ENCODE results near the gene EIF3B.
A peak's percentile ranks its signal among the peaks of the same experiment; 100 is the strongest.
"Not testable (repeated sequence)": the region's sequence is repeated elsewhere in the genome, so short reads cannot be mapped to it uniquely, and the experiment has no call there.

EIF3B gene

DNA sequence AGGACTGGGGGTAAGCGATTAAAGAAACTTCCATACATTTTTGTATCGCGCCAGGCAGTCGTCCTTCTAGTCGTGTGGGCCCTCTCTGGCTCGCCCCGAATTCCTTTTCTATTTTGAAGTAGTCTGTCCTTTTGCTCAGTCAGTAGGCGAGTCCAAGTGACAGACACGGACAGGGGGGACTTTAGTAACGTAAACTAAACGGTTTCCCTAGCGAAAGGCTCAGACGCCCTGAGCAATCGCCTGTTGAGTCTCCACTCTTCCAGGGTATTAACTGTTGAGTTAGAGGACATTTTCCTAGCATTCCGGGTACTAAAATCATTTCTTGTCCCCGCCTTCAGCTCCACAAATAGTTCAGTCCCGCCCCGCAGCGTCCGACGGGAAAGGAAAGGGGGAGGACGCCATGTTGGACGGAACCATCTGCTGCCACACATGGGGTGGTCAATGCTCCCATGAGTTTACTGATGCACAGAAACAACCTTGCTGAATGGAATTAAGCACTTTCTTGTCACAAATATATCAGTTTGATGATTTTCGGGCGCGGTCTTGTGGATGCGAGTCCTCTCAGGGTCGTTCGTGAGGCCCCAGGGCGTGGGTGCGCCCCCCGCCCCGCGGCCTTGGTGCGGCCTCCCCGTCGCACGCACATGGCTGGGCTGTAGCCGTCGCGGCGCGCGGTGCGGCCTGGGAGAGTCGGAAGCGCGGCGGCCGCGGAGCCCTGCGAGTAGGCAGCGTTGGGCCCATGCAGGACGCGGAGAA is at the start of gene EIF3B:
TSS of gene EIF3B (plus strand) at position 642 of the 753 bp plus-strand sequence. CDS start at position 737, 95 bp downstream.
- peak; percentile 87 to 90 for ATAC-seq

DNA sequence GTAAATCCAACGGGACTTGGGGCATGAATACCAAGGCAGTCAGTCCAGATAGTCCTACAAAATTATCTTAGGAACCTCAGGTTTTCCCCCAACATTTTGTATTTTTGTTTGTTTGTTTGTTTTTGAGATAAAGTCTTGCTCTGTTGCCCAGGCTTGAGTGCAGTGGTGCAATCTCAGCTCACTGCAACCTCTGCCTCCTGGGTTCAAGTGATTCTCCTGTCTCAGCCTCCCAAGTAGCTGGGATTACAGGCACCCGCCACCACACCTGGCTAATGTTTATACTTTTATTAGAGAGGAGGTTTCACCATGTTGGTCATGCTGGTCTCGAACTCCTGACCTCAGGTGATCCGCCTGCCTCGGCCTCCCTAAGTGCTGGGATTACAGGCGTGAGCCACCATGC is 49.4 kb upstream of the EIF3B start:
- ATAC-seq, result not testable (repeated sequence)

DNA sequence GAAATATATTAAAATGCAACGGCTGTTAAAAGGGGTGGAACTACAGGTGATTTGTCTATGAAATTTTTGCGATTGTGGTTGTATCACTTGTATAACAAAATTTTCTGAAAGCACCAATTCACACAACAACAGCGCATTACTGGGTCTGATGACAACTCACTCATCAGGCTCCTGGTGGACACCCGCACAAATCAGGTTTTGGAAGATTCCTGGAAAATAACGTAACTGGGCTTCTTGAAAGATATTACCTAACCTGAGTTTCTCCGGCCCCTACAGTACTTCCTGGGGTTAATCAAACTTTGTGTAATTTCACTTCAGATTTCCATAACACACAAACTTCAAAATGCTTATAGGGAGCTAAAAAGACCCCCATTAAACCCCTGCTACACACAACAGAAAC is 47.9 kb upstream of the EIF3B start:
- ATAC-seq, result no peak

DNA sequence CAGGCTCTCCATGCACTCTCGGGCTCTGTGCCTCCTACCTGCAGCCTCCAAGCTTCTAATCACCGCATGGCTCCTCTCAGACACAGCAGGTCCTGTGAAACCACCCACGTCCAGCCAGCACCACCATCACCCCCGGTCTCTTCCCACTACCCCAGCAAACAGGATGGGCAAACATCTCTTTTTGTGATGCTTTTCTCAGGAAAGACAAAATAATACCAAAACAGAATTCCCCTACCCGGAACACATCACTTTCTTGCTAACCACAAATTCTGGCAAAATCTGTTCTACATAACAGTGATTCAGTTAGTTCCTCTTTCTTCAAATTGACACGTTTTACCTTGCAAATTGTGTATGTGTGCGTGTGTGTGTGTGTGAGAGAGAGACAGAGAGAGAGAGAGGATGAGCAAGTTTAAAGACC is 46.9 kb upstream of the EIF3B start:
- ATAC-seq, result peak in 1 of 2 donors; percentile 48

DNA sequence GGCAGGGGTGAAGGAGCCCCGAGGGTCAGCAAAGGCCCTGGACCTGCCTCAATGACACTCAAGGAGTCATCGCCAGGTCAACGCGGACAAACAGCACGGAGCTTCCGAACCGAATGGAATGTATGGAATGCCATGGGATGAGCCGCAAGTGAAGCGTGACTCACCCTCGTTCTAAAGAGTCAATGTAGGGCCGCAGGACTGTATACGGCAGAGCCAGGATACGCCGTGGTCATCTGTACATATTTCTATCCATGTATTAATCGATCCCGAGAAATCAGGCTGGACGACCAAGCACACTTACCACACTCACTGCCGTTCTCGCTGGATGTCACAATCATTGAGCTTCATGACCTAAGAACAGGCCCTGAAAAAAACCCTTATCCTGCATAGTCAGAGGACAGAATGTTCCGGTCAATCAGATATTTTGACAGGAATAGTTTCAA is 44.7 kb upstream of the EIF3B start:
- no peak for ATAC-seq

DNA sequence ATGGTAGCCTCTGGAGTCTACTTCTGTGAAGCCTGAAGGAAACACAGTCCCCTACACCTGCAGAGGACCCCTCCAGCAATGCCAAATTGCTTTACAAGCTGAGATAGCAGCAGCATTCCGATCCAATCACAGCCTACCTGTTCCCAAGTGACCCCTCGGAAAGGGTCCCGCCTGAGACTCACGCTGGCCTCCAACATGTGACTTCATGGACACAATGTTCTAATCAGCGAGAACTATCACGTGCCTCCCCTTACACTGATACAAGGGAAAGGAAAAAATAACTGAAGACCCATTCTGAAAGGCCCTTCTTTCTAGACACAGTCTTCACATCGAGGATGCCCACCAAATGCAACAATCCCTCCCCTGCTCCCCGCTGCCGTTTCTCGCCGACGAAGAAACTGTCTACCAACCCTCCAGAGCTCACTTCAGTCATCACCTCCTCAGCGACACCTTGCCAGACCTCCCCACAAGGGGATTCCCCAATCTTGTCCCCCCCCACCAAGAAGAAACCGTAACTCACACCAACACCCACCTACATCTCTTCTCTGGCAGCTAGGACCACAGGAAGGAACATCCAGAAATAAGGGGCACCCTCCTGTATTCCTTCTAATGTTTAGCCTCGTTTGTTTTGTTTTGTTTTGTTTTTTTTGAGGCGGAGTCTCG is 42.2 kb upstream of the EIF3B start:
- no peak for ATAC-seq

DNA sequence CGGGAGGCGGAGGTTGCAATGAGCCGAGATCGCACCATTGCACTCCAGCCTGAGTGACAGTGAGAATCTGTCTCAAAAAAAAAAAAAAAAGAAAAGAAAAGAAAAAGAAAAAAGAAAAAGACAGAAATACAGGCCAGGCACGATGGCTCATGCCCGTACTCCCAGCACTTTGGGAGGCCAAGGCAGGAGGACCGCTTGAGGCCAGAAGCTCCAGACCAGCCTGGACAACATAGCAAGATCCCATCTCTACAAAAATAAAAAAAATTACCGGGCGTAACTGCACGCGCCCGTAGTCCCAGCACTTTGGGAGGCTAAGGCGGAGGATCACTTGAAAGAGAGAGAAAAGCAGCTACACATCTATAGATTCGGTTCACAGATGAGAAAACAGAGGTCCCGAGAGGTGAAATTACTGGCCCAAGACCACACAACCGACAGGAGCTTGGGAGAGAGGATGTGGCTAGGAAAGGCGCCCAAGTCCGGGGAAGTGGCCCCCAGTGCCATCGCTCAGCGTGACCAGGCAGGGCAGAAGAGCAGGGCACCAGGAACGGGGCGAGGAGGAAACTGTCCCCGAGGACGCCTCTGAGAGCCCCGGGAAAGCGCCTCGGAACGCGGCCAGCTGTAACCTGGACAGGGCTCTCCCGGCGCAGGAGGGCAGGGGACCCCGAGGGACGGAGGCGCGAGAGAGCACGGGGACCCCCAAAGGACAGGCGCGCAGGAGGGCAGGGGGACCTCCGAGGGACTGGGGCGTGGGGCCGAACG is 41.0 kb upstream of the EIF3B start:
- no peak for ATAC-seq

DNA sequence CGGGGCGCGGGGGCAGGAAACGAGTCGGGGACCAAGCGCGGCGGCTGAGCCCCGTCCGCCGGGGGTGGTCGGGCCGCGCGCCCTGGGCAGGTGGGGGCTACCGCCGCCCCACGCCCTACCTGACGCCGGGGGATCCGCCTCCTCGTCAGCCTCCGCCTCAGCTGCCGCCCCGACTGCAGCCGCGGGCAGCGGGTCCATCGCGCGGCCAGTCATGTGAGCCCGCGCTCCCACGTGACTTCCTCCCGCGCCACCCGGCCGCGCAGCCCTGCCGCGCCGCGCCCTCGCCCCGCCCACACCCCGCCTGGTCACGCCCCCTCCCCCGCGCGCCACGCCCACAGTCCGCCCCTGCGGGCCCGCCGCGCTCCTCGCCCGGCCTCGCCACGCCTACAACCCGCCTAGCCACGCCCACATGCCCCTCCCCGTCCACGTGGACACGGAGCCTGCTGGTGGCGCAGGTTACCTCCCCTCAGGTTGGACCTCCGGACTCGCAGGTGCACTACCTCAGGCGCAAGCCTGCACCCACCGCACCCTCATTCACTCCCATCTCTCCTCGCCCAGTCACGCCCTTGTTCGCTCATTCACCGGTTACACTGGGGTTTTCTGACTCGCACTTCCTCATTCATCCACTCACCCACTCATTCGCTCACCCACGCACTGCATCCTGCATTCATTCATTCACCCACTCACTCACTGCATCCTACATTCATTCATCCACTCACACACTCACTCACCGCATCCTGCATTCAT is 40.2 kb upstream of the EIF3B start, which contains the start of gene SNX8:
TSS of gene SNX8 (minus strand) at position 233 of the 747 bp plus-strand sequence. CDS start at position 213, 20 bp downstream.
- peak; percentile 86 to 91 for ATAC-seq

DNA sequence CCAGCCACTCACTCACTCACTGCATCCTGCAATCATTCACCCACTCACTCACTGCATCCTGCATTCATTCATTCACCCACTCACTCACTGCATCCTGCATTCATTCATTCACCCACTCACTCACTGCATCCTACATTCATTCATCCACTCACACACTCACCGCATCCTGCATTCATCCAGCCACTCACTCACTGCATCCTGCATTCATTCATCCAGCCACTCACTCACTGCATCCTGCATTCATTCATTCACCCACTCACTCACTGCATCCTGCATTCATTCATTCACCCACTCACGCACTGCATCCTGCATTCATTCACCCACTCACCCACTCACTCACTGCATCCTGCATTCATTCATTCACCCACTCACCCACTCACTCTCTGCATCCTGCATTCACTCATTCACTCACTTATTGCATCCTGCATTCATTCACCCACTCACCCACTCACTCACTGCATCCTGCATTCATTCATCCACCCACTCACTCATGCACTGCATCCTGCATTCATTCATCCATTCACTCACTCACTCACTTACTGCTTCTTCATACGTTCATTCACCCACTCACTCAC is 39.6 kb upstream of the EIF3B start:
- ATAC-seq, result not testable (repeated sequence)

DNA sequence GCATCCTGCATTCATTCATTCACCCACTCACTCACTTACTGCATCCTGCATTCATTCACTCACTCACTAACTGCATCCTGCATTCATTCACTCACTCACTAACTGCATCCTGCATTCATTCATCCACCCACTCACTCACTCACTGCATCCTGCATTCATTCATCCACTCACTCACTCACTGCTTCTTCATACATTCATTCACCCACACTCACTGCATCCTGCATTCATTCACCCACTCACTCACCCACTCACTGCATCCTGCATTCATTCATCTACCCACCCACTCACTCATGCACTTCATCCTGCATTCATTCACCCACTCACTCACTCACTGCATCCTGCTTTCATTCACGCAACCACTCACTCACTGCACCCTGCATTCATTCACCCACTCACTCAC is 38.8 kb upstream of the EIF3B start:
- ATAC-seq, result no peak

DNA sequence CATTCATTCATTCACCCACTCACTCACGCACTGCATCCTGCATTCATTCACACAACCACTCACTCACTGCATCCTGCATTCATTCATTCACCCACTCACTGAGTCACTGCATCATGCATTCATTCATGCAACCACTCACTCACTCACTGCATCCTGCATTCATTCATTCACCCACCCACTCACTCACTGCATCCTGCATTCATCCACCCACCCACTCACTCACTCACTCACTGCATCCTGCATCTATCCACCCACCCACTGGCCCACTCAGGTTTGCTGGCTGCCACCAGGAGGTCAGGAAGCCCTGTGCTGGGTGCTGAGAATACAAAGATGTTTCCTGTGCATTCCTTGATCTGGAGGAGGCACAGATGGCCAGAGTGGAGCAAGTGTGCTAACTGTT is 38.0 kb upstream of the EIF3B start:
- no peak for ATAC-seq

DNA sequence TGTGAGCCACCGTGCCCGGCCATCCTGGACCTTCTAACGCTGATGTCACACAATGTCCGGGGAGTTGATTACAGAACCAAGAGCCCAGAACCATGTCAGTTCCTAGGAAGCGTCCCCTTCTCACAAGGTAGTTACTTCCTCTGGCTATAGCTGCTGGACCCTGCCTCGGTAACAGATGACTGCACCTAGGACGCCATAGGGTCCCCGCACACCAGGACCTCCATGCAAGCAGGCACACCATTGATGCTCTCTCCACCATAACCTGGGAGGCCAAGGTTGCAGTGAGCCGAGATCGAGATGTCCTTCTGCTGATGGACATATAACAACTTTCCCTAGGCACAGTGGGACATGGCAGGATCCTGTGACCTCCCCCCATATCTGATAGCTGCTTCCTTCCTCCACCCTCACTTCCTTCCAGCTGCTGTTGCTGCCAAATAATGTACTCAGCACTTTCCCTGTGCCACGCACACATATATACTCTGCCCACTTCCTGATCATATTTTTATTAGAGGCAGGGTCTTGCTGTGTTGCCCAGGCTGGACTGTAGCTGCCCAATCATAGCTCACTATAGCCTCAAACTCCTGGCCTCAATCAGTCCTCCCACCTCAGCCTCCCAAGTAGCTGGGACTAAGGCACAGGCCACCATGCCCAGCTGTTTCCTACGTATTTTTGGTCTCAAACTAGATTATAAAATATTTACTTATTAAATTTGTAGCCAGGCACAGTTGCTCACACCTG is 36.9 kb upstream of the EIF3B start:
- no peak for ATAC-seq

DNA sequence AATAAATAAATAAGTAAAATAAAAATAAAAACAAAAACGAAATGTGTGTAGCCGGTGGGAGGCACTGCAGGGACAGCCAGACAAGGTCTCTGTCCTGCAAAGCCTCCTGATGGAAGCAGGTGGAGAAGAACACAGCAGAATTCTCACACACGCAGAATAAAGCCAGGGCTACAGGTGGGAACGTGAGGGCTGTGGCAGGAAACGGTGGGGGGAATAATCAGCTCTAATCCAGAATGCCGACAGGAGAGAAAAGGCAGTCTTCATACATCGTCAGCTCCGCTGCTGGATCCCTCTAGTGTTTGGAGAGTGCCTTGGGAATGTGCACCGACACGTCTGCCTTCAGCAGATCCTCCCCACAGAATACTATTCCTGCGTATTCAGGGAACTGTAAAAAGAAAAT is 33.6 kb upstream of the EIF3B start:
- ATAC-seq, result no peak

DNA sequence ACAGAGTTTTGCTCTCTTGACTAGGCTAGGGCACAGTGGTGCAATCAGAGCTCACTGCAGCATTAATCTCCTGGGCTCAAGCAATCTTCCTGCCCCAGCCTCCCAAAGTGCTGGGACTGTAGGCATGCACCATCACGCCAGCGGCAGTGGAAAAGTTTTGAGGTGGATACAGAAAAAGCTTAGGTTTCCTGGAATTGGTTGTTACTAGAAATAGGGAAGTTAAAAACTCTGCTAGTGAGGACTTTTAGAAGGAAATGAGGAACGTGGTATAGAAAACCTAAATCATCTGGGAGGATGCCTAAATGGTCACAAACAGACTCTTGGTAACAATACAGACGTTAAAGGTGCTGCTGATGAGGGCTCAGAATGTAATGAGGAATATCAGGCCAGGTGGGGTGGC is 29.5 kb upstream of the EIF3B start:
- no peak for ATAC-seq

DNA sequence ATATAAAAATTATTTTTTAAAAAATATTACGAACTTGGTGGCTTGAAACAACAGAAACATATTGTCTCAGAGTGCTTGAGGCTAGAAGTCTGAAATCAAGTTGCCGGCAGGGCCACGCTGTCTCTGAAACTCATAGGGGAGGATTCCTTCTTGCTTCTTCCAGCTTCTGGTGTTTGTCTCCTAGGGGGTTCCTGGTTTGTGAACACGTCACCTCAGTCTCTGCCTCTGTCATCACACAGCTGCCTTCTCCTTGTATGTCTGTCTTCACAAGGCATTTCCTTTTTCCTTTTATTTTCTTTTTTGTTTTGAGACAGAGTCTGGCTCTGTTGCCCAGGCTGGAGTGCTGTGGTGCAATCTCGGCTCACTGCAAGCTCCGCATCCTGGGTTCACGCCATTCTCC is 27.7 kb upstream of the EIF3B start:
- no peak for ATAC-seq

DNA sequence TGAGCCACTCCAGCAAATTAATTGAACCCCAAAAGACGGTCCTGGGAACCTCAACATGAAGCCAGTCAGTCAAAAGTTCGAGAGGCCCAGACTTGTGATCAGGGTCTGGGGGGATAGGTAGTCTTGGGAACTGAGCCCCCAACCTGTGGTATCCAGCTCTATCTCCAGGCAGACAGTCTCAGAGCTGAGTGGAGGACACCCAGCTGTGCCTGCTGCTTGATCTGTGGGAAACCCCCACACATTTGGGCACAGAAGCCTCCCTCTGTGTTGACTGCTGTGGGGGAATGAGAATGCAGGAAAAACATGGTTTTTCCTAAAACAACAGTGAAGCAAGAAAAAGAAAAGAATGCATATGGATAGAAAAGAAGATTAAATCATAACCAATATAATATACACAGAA is 24.1 kb upstream of the EIF3B start:
- no peak for ATAC-seq

DNA sequence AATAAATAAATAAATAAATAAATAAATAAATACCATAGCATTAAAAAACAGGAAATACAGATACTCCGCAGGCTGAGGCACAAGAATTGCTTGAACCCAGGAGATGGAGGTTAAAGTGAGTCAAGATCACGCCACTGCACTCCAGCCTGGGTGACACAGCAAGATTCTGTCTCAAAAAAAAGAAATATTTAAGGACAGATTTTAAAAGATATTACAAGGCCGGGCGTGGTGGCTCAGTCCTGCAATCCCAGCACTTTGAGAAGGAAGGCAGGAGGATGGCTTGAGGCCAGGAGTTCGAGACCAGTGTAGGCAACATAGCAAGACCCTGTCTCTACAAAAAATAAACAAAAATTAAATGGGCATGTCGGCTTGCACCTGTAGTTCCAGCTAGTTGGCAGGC is 22.9 kb upstream of the EIF3B start:
- no peak for ATAC-seq

DNA sequence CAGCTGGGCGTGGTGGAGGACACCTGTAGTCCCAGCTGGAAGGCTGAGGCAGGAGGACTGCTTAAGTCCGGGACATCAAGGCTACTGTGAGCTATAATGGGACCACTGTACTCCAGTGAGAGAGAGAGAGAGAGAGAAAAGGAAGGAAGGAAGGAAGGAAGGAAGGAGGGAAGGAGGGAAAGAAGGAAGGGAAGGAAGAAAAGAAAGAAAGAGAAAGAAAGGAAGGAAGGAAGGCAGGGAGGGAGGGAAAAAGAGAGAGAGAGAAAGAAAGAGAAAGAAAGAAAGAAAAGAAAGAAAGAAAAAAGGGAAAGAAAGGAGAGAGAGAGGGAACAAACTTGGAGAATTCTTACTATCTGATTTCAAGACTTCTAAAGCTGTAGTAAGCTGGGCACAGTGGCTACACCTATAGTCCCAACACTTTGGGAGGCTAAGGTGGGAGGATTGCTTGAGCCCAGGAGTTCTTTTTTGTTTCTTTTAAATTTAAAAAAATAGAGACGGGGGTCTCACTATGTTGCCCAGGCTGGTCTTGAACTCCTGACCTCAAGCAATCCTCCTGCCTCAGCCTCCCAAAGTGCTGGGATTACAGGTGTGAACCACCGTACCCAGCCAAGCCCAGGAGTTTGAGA is 21.9 kb upstream of the EIF3B start:
- ATAC-seq, result not testable (repeated sequence)

DNA sequence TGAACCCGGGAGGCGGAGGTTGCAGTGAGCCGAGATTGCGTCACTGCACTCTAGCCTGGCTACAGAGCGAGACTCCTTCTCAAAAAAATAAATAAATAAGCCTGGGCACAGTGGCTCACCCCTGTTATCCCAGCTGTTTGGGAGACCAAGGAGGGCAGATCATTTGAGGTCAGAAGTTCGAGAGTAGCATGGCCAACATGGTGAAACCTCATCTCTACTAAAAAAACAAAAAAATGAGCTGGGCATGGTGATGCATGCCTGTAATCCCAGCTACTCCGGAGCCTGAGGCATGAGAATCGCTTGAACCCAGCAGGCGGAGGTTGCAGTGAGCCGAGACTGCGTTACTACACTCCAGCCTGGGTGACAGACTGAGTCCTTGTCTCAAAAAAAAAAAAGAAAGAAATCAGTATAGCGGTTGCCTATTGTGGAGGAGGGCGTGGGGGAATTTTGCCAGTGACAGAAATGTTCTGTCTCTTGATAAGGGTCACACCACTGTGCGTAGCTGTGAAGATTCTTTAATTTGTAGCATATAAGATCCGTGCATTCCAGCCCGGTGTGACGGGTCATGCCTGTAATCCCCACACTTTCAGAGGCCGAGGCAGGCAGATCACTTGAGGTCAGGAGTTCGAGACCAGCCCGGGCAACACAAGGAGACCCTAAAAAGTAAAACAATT is 17.9 kb upstream of the EIF3B start:
- ATAC-seq, result no peak

DNA sequence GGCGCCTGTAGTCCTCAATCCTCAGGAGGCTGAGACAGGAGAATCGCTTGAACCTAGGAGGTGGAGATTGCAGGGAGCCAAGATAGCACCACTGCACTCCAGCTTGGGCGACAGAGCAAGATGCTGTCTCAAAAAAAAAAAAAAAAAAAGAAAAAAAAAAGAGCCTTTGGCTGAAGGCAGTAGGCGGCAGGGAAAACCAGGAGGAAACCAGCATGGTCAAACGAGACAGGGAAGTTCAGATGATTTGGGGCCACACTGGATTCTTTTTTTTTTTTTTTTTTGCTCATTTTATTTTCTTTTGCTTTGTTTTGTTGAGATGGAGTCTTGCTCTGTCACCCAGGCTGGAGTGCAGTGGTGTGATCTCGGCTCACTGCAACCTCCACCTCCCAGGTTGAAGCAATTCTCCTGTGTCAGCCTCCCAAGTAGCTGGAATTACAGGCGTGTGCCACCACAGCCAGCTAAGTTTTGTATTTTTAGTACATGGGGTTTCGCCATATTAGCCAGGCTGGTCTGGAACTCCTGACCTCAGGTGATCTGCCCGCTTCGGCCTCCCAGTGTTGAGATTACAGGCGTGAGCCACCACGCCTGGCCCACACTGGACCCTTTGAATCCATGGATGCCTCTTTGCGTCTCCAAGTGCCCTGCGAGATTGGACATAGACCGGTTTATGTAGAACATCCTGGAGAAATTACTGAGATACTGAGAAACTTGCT is 7.1 kb upstream of the EIF3B start:
- ATAC-seq, result not testable (repeated sequence)
